Gastroesophageal sphincter (tissue), 3 donors: ENCODE data around the gene GNG10.

Experiments
- EP300 ChIP-seq: sonication (generic); formaldehyde crosslinking; IDR thresholded peaks from one replicate; pipeline ENCODE4 v1.6.1; 2017; ENCODE audit warnings: antibody characterized with exemption, mild to moderate bottlenecking
- POLR2A ChIP-seq, 2 donors: fragments of 450-650 bp; IDR thresholded peaks; one replicate each; pipeline ENCODE4 v1.6.1; 2017; ENCODE audit warnings: antibody characterized with exemption in 2 of 2, mild to moderate bottlenecking in 2 of 2, moderate library complexity in 1 of 2
- POLR2AphosphoS5 ChIP-seq: sonication (generic); formaldehyde crosslinking; IDR thresholded peaks from one replicate; pipeline ENCODE4 v1.6.1; 2017; ENCODE audit warnings: antibody characterized with exemption
- TF ChIP-seq, protein P1 (sequence below), 4 experiments: fragments of 200-600 bp in 2 of 4; fragments of 450-650 bp in 2 of 4; sonication (generic) in 1 of 4; IDR thresholded peaks; one replicate each; pipeline ENCODE4 v1.5.1; 2017 to 2019; ENCODE audit warnings: antibody characterized with exemption in 4 of 4, mild to moderate bottlenecking in 2 of 4, moderate library complexity in 2 of 4

DNA sequence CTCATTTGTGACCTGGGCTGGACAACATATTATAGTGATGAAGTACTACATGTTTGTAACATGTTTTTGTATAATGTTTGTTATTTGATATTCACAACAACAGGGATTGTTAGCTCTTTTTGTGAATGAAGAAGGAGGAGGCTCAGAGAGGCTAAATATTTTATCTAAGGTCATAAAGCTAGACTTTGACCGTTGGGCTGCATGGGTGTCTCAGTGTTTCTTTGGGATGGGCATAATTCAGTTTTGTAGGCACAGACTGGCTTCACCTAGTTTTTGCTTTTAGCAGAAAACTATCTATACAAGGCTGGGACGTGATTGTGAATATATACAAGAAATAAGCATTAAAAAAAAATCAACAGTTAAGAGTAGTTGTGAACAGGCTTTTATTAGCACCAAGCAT is 15.0 kb upstream of the GNG10 start:
- TF ChIP-seq, protein P1, sequence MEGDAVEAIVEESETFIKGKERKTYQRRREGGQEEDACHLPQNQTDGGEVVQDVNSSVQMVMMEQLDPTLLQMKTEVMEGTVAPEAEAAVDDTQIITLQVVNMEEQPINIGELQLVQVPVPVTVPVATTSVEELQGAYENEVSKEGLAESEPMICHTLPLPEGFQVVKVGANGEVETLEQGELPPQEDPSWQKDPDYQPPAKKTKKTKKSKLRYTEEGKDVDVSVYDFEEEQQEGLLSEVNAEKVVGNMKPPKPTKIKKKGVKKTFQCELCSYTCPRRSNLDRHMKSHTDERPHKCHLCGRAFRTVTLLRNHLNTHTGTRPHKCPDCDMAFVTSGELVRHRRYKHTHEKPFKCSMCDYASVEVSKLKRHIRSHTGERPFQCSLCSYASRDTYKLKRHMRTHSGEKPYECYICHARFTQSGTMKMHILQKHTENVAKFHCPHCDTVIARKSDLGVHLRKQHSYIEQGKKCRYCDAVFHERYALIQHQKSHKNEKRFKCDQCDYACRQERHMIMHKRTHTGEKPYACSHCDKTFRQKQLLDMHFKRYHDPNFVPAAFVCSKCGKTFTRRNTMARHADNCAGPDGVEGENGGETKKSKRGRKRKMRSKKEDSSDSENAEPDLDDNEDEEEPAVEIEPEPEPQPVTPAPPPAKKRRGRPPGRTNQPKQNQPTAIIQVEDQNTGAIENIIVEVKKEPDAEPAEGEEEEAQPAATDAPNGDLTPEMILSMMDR (IDR thresholded peaks at IDR 0.05), result no peak
- TF ChIP-seq EP300 (no peak), POLR2AphosphoS5 (no peak), POLR2A (IDR thresholded peaks at IDR 0.05) (no peak)
